ENCODE data around the gene DOCK1.

Gene DOCK1

DNA sequence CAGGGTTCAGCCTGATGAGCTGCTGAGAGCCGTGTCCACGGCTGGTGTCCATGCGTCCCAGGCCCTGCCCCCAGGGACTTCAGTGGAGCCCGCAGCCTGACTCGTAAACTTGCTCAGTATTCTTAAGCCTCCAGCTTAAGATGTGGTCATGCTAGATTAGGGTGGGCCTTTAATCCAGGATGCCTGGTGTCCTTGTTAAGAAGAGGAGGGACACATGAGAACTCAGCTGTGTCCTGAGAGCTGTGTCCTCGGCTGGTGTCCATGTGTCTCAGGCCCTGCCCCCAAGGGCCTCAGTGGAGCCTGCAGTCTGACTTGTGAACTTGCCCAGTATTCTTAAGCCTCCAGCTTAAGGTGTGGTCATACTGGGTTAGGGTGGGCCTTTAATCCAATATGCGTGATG is 23.0 kb downstream of the DOCK1 start:
- TF ChIP-seq, protein P1, sequence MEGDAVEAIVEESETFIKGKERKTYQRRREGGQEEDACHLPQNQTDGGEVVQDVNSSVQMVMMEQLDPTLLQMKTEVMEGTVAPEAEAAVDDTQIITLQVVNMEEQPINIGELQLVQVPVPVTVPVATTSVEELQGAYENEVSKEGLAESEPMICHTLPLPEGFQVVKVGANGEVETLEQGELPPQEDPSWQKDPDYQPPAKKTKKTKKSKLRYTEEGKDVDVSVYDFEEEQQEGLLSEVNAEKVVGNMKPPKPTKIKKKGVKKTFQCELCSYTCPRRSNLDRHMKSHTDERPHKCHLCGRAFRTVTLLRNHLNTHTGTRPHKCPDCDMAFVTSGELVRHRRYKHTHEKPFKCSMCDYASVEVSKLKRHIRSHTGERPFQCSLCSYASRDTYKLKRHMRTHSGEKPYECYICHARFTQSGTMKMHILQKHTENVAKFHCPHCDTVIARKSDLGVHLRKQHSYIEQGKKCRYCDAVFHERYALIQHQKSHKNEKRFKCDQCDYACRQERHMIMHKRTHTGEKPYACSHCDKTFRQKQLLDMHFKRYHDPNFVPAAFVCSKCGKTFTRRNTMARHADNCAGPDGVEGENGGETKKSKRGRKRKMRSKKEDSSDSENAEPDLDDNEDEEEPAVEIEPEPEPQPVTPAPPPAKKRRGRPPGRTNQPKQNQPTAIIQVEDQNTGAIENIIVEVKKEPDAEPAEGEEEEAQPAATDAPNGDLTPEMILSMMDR (IDR thresholded peaks at IDR 0.05; ENCODE audit: poor library complexity, severe bottlenecking), result no peak
- Histone ChIP-seq H3K4me3 (ENCODE audit: severe bottlenecking) (no peak overlapping the region), H3K36me3 (ENCODE audit: low read depth) (peaks cover 20% of the 10 kb centered on the region; the same call in 1 of the 2 replicates), H3K4me1 (ENCODE audit: insufficient read depth, poor library complexity, severe bottlenecking) (peaks cover 15% of the 10 kb centered on the region), H3K27ac (ENCODE audit: poor library complexity, severe bottlenecking) (no peak overlapping the region), H3K9me3 (ENCODE audit: severe bottlenecking) (no peaks in the 10 kb centered on the region), H3K27me3 (ENCODE audit: insufficient read depth, poor library complexity, severe bottlenecking) (no peaks in the 10 kb centered on the region)
- ATAC-seq (ENCODE audit: low read depth) (no peak), DNase-seq (ENCODE audit: low spot score) (no peak)

DNA sequence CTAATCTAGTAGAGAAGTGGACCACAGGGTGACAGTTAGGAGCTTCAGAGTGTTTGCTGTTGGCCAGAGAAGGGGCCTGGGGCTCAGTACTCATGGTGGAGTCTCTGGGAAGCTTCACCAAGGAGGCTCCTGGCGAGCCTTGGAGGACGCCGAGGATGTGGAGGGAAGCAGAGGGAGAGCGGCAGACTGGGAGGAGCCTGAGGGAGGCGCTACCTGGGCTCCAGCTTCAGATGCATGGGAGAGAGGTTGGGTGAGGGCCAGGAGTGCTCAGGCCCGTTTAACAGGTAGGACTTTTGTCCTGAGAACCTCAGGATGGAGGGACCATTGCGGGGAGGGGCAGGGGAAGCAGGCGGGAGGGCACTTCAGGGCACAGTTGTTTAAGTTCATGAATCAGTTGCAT is 24.2 kb downstream of the DOCK1 start:
- TF ChIP-seq, protein P1 (IDR thresholded peaks at IDR 0.05; ENCODE audit: poor library complexity, severe bottlenecking), result no peak
- no peaks in the 10 kb centered on the region for H3K27me3 ChIP-seq (ENCODE audit: insufficient read depth, poor library complexity, severe bottlenecking)
- ATAC-seq (ENCODE audit: low read depth) (no peak), DNase-seq (ENCODE audit: low spot score) (no peak)
- no peak overlapping the region for H3K27ac ChIP-seq (ENCODE audit: poor library complexity, severe bottlenecking)
- peaks cover 11% of the 10 kb centered on the region for H3K4me1 ChIP-seq (ENCODE audit: insufficient read depth, poor library complexity, severe bottlenecking)
- H3K36me3 ChIP-seq (ENCODE audit: low read depth), result peaks cover 20% of the 10 kb centered on the region; the same call in 1 of the 2 replicates
- H3K9me3 ChIP-seq (ENCODE audit: severe bottlenecking), result no peaks in the 10 kb centered on the region
- H3K4me3 ChIP-seq (ENCODE audit: severe bottlenecking), result no peak overlapping the region

DNA sequence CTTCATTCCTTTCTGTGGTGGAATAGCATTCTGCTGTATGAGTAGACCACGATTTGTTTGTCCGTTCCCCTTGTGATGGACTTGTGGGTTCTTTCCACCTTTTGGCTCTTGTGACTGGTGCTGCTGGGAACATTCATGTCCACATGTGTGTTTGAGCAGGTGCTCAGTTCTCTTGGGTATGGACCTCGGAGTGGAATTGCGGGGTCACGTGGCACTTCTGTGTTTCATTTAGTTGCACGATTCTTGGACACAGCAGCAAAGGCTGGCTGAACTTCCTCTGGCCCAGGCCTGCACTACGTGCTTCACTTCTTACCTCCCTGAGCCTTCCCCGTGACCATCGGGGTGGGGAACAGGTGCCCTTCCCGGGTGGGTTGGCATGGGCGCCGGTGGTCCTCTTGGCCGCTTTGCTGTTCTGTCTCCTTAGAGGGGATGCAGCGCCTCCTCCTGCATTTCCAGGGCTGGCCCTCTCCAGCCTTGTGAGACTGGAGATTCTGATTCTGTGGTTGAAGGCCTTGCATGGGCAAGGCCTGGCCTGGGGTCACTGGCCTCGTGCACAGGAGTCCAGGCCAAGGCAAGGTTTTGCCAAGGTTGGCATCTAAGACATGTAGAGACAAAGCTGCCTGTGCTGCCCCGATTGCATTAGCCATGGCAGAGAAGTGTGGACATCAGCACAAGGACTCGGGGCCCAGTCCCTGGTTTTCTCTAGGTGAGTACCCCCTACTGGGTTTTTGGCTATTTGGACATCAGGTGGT is 25.1 kb downstream of the DOCK1 start:
- ATAC-seq (ENCODE audit: low read depth), result no peak
- Histone ChIP-seq H3K4me3 (ENCODE audit: severe bottlenecking) (no peak overlapping the region), H3K9me3 (ENCODE audit: severe bottlenecking) (no peaks in the 10 kb centered on the region), H3K27me3 (ENCODE audit: insufficient read depth, poor library complexity, severe bottlenecking) (no peaks in the 10 kb centered on the region), H3K4me1 (ENCODE audit: insufficient read depth, poor library complexity, severe bottlenecking) (peaks cover 4% of the 10 kb centered on the region), H3K27ac (ENCODE audit: poor library complexity, severe bottlenecking) (no peak overlapping the region), H3K36me3 (ENCODE audit: low read depth) (peaks cover 20% of the 10 kb centered on the region; the same call in 1 of the 2 replicates)
- TF ChIP-seq, protein P1 (IDR thresholded peaks at IDR 0.05; ENCODE audit: poor library complexity, severe bottlenecking), result no peak
- no peak for DNase-seq (ENCODE audit: low spot score)

DNA sequence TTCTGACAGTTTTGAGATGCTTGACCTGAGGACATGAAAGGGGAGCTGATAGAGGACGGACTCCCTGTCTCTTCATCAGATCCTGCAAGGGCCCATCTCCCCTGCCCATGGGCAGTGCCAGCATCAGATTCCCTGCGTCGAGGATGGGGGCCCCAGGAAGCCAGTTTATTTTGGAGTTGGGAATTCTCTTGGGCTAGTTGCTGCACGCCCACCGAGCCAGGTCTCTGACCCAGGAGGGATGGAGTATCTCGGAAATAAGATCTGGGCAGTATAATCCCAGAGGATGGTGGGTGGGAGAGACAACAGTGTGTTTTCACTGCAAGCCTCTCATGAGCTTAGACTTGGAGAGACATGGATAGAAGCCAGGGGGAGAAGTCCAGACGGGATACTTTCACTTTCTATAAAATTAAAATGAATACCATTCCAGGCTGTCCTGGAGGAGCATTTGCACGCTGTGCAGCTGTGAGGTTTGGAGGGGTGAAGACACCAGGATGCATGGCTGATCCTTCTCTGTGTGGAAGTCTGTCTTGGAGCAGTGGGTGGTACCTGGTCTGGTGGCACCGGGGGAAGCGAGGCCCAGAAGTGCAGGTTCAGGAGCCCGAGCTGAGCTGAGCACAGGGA is 25.8 kb downstream of the DOCK1 start:
- DNase-seq (ENCODE audit: low spot score), result no peak
- no peaks in the 10 kb centered on the region for H3K9me3 ChIP-seq (ENCODE audit: severe bottlenecking)
- ATAC-seq (ENCODE audit: low read depth), result no peak
- H3K4me3 ChIP-seq (ENCODE audit: severe bottlenecking), result no peak overlapping the region
- H3K36me3 ChIP-seq (ENCODE audit: low read depth), result peaks cover 20% of the 10 kb centered on the region; the same call in 1 of the 2 replicates
- H3K4me1 ChIP-seq (ENCODE audit: insufficient read depth, poor library complexity, severe bottlenecking), result no peaks in the 10 kb centered on the region
- TF ChIP-seq, protein P1 (IDR thresholded peaks at IDR 0.05; ENCODE audit: poor library complexity, severe bottlenecking), result no peak
- H3K27ac ChIP-seq (ENCODE audit: poor library complexity, severe bottlenecking), result no peak overlapping the region
- no peaks in the 10 kb centered on the region for H3K27me3 ChIP-seq (ENCODE audit: insufficient read depth, poor library complexity, severe bottlenecking)

DNA sequence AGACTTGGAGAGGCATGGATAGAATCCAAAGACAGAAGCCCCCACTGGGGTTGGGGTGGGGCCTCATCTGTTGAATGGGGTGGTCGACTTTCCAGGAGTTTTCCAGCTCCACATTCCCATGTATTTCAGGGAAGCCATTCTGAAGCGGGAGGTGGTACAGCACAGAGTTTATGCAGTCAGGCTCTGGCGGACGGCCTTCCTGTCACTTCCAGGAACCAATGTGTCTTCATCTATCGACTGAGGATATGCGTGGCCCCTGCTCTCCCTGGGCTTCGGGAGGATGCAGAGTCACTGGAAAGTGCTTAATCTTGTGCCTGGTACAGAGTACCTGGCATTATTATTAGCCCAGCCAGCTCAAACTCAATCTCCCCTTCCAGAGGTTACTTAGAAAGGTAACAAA is 26.3 kb downstream of the DOCK1 start:
- Histone ChIP-seq H3K9me3 (ENCODE audit: severe bottlenecking) (no peaks in the 10 kb centered on the region), H3K27ac (ENCODE audit: poor library complexity, severe bottlenecking) (no peak overlapping the region), H3K36me3 (ENCODE audit: low read depth) (peaks cover 16% of the 10 kb centered on the region; the same call in 1 of the 2 replicates), H3K27me3 (ENCODE audit: insufficient read depth, poor library complexity, severe bottlenecking) (no peaks in the 10 kb centered on the region), H3K4me3 (ENCODE audit: severe bottlenecking) (no peak overlapping the region), H3K4me1 (ENCODE audit: insufficient read depth, poor library complexity, severe bottlenecking) (no peaks in the 10 kb centered on the region)
- DNase-seq (ENCODE audit: low spot score), result no peak
- no peak for ATAC-seq (ENCODE audit: low read depth)
- TF ChIP-seq, protein P1 (IDR thresholded peaks at IDR 0.05; ENCODE audit: poor library complexity, severe bottlenecking), result no peak

All from RWPE2 (cell line).